K562 (cell line): Measurements from ENCODE around the gene NKG7. TPM values are rescaled to one million over a fixed set of nuclear protein-coding genes. Genes with fewer than 3 reads are reported as not detected.
A peak's percentile ranks its signal among the peaks of the same experiment; 100 is the strongest.

Experiments used
- ATAC-seq: fragments of 200-7000 bp; cut with Tn5 transposase; 3 replicates; pipeline ENCODE4 v1.9.1; 2020; ENCODE audit warnings: moderate library complexity
- BruUV-seq: library from RNA; stranded (reverse); fragments of 400-500 nt; replicated peaks from 2 replicates; lab custom pipeline; 2021; lab: Mats Ljungman, UMichigan
- CTCF ChIA-PET: fragments of 300-600 bp; formaldehyde crosslinking; extraction: SDS; loops from one replicate; lab custom pipeline; 2021; ENCODE audit warnings: low intra/inter-chr PET ratio; lab: Yijun Ruan, JAX
- POLR2A ChIA-PET: fragments of 300-600, 350-650 bp; sonication (Branson Sonifier 250); formaldehyde crosslinking; extraction: SDS; loops from one replicate; lab custom pipeline; 2021; ENCODE audit warnings: antibody characterized with exemption, inconsistent platforms; lab: Yijun Ruan, JAX
- DNase-seq, 4 experiments: peaks; one replicate each; pipeline versions ENCODE4 v3.0.0 to v3.0.0-alpha.2; 2011 to 2018; ENCODE audit warnings: low spot score in 3 of 4, mixed read lengths in 3 of 4; ENCODE audit errors: extremely low read depth in 1 of 4
- FAIRE-seq: peaks from 2 replicates; lab custom pipeline; 2011; peaks lifted over from hg19 to GRCh38; lab: Jason Lieb, UNC
- H2AFZ ChIP-seq: 2 replicates; pipeline ENCODE4 v1.6.0; 2011; ENCODE audit warnings: low read depth, low read length, control low read depth, inconsistent platforms
- H3K27ac ChIP-seq: fragments of 200-600 bp; 3 replicates; pipeline ENCODE4 v1.8.0; 2011; ENCODE audit warnings: low read depth, mild to moderate bottlenecking, control low read depth, inconsistent platforms, low read length, moderate library complexity, mixed read lengths; ENCODE audit errors: extremely low read depth
- H3K27me3 ChIP-seq, 2 experiments: fragments of 300-600 bp in 1 of 2; 2 replicates in 1 of 2; 3 replicates in 1 of 2; pipeline versions ENCODE4 v1.6.0 to v1.8.0; 2011; ENCODE audit warnings: inconsistent platforms in 2 of 2, low read length in 2 of 2, mild to moderate bottlenecking in 1 of 2, mixed read lengths in 1 of 2, moderate library complexity in 1 of 2; ENCODE audit not compliant: control insufficient read depth in 2 of 2, insufficient read depth in 2 of 2
- H3K36me3 ChIP-seq: fragments of 300-600 bp; 3 replicates; pipeline ENCODE4 v1.8.0; 2011; ENCODE audit warnings: mild to moderate bottlenecking, low read length, inconsistent platforms; ENCODE audit not compliant: control insufficient read depth, insufficient read depth
- H3K4me1 ChIP-seq, 2 experiments: fragments of 200-600 bp in 1 of 2; replicated peaks in 1 of 2; 2 replicates in 1 of 2; 3 replicates in 1 of 2; pipeline versions ENCODE4 v1.5.1 to v1.8.0; 2011; ENCODE audit warnings: inconsistent platforms in 2 of 2, low read length in 2 of 2, mild to moderate bottlenecking in 1 of 2, mixed read lengths in 1 of 2, moderate library complexity in 1 of 2; ENCODE audit not compliant: control insufficient read depth in 2 of 2, insufficient read depth in 2 of 2
- H3K4me2 ChIP-seq: 2 replicates; pipeline ENCODE4 v1.6.1; 2011; ENCODE audit warnings: low read length, control low read depth, inconsistent platforms, mixed read lengths; ENCODE audit not compliant: insufficient read depth
- H3K4me3 ChIP-seq: fragments of 200-600 bp; sonication (generic), shearing (Covaris generic); 2 replicates; pipeline ENCODE4 v1.5.1; 2016; ENCODE audit warnings: control low read depth, inconsistent platforms
- H3K79me2 ChIP-seq: fragments of 200-600 bp; 3 replicates; pipeline ENCODE4 v1.8.0; 2011; ENCODE audit warnings: low read length, inconsistent platforms; ENCODE audit not compliant: control insufficient read depth, insufficient read depth
- H3K9ac ChIP-seq, 2 experiments: 2 replicates each; pipeline versions ENCODE4 v1.6.0 to v1.6.1; 2011; ENCODE audit warnings: low read depth in 2 of 2, low read length in 2 of 2, control low read depth in 1 of 2, inconsistent platforms in 1 of 2, mild to moderate bottlenecking in 1 of 2, mixed read lengths in 1 of 2; ENCODE audit not compliant: insufficient read depth in 1 of 2
- H3K9me1 ChIP-seq: one replicate; pipeline ENCODE4 v1.6.0; 2011; ENCODE audit warnings: inconsistent platforms, mild to moderate bottlenecking, low read length, moderate library complexity; ENCODE audit not compliant: control insufficient read depth, insufficient read depth
- H3K9me3 ChIP-seq: replicated peaks from 2 replicates; pipeline ENCODE4 v1.5.1; 2011; ENCODE audit warnings: low read depth, low read length, inconsistent platforms; ENCODE audit not compliant: control insufficient read depth, insufficient read depth
- H4K20me1 ChIP-seq: replicated peaks from 2 replicates; pipeline ENCODE4 v1.6.1; 2011; ENCODE audit warnings: low read length, inconsistent platforms, mixed read lengths; ENCODE audit not compliant: control insufficient read depth, insufficient read depth
- TAF9B ChIP-seq: fragments of 450-650 bp; IDR thresholded peaks from 2 replicates; pipeline ENCODE4 v1.6.1; 2018; ENCODE audit warnings: mild to moderate bottlenecking; ENCODE audit not compliant: partially characterized antibody
- WGBS: fragments of 100-300 bp; shearing (Covaris generic); methylation state at CpG from one replicate; pipeline ENCODE4 v1.1.6; 2016; ENCODE audit warnings: low coverage, mixed read lengths; ENCODE audit not compliant: insufficient coverage; ENCODE audit errors: missing lambda C conversion rate; 5-methylcytosine and 5-hydroxymethylcytosine counted together
- in situ Hi-C: fragments of 300-500 bp; cut with MboI; formaldehyde crosslinking; loops from 4 replicates; pipeline ENCODE4 v1.15.0; 2018; ENCODE audit warnings: inconsistent platforms, mixed read lengths
- intact Hi-C: fragments of 100-400 bp; cut with micrococcal nuclease; formaldehyde crosslinking; loops from 2 replicates; pipeline ENCODE4 v1.14.2; 2022
- polyA plus RNA-seq, 8 experiments: library from polyadenylated mRNA; depleted of rRNA in 4 of 8; stranded (reverse) in 5 of 8; unstranded in 3 of 8; fragments of >200 nt; fragmentation: Nextera tagmentation in 2 of 8; fragmentation: Illumina TruSeq in 1 of 8; extraction: Ambion mirVana in 2 of 8; extraction: Trizol in 1 of 8; gene quantifications; 2 replicates each; pipeline versions ENCODE4 v1.2.1 to v1.2.3, GENCODE V29; 2011 to 2014; ENCODE audit warnings: inconsistent platforms in 1 of 8, missing spikeins in 1 of 8
- total RNA-seq, 7 experiments: library from RNA; depleted of rRNA in 6 of 7; stranded (reverse); fragments of >200 nt in 6 of 7; fragmentation: Illumina TruSeq in 2 of 7; extraction: Trizol in 2 of 7; gene quantifications; 2 replicates each; pipeline versions ENCODE4 v1.2.1 to v1.2.3, GENCODE V29; 2011 to 2021; ENCODE audit warnings: low replicate concordance in 1 of 7
- TF ChIP-seq, protein P1 (sequence below), 2 experiments: fragments of 450-650 bp; IDR thresholded peaks; 2 replicates each; pipeline ENCODE4 v1.6.1; 2016

Gene NKG7
- total and polyA plus RNA-seq, 9 of the 15 experiments (the other 6 are each of a cell fraction or from before 2014, with no cell fraction given), result 0.30 to 0.70 (median 0.51) TPM; not detected in 2

DNA sequence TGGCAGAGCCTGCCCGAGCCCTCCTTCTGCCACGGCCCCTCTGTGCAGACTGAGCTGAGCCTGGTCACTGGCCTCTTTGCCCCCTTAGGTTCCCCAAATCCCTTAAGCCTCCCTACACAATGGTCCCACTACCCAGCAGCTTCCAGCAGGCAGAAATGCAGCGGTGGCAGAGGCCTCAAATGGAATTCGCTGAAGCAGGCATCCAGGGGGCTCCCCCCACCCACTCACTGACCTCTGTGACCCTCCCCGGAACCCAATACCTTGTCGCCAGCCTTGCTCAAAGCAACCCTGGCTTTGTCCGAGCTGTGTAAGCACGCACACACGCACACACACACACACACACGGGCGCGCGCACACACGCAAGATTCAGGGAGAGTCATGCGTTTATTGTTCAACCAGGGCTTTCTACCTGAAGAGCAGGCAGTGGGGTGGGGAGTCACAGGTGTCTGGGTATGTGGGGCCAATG, 15.5 kb upstream of the NKG7 start, which contains the start of gene LIM2:
LIM2 (minus strand) TSS at position 51 of the 466 bp plus-strand sequence. CDS start 531 bp downstream, outside the sequence.
- no peaks in the 10 kb centered on the region for H3K27me3 ChIP-seq
- ATAC-seq, result no peak
- FAIRE-seq, result no peak
- no peak within 1 kb of the TSS for H3K27ac ChIP-seq
- WGBS, result 91% methylated on average over 13 of the region's 15 CpGs
- no peak within 1 kb of the TSS for H3K4me2 ChIP-seq
- peak within 1 kb of the TSS in 1 of 2 experiments; percentile 55; a peak in 2 of 4 replicates for H3K9ac ChIP-seq
- intact Hi-C loops (no loop called here), in situ Hi-C loops (no loop called here)
- H3K4me1 ChIP-seq, result peaks cover 17 to 32% of the 10 kb centered on the region in 2 experiments; a peak in 4 of 5 replicates
- ChIA-PET CTCF (no interaction called here), POLR2A (interaction anchor here (1.0 to 1.7 kb wide), 2 partner anchors 20 to 29 kb away, joined by 3 to 5 read pairs; no protein-coding TSS in a partner anchor)
- DNase-seq, result no peak
- BruUV-seq, result no TSS peak
- H3K9me3 ChIP-seq, result no peaks in the 10 kb centered on the region
- H2AFZ ChIP-seq, result no peak within 1 kb of the TSS
- H3K9me1 ChIP-seq, result no peaks in the 10 kb centered on the region
- no peaks in the 10 kb centered on the region for H3K79me2 ChIP-seq
- no peak within 1 kb of the TSS for H3K4me3 ChIP-seq
- TF ChIP-seq TAF9B, result no peak
- TF ChIP-seq, protein P1, sequence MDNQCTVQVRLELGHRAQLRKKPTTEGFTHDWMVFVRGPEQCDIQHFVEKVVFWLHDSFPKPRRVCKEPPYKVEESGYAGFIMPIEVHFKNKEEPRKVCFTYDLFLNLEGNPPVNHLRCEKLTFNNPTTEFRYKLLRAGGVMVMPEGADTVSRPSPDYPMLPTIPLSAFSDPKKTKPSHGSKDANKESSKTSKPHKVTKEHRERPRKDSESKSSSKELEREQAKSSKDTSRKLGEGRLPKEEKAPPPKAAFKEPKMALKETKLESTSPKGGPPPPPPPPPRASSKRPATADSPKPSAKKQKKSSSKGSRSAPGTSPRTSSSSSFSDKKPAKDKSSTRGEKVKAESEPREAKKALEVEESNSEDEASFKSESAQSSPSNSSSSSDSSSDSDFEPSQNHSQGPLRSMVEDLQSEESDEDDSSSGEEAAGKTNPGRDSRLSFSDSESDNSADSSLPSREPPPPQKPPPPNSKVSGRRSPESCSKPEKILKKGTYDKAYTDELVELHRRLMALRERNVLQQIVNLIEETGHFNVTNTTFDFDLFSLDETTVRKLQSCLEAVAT (IDR thresholded peaks at IDR 0.05), result 0 out of 4 replicates have a peak, but pooled peaks of 1 of the 2 experiments have one; percentile 9
- H3K36me3 ChIP-seq, result no peaks in the 10 kb centered on the region
- no peaks in the 10 kb centered on the region for H4K20me1 ChIP-seq
